Neuron (in vitro differentiated cells): ENCODE measurements around the gene FBXO28.
"Not testable (repeated sequence)": the region's sequence is repeated elsewhere in the genome, so short reads cannot be mapped to it uniquely, and the experiment has no call there.

Source experiments
- H2AFZ ChIP-seq: one replicate; pipeline ENCODE4 v1.6.1; 2013; ENCODE audit warnings: low read depth, mild to moderate bottlenecking, inconsistent platforms, low read length, moderate library complexity
- H3K27me3 ChIP-seq: one replicate; pipeline ENCODE4 v1.6.1; 2013; ENCODE audit warnings: low read length; ENCODE audit not compliant: insufficient read depth
- H3K36me3 ChIP-seq: one replicate; pipeline ENCODE4 v1.6.1; 2013; ENCODE audit warnings: low read length; ENCODE audit not compliant: insufficient read depth
- H3K4me1 ChIP-seq: one replicate; pipeline ENCODE4 v1.6.1; 2013; ENCODE audit warnings: low read length; ENCODE audit not compliant: insufficient read depth
- H3K4me3 ChIP-seq: 2 replicates; pipeline ENCODE4 v1.5.1; 2013; ENCODE audit warnings: mild to moderate bottlenecking, low read length, moderate library complexity
- H3K9me3 ChIP-seq: one replicate; pipeline ENCODE4 v1.6.1; 2013; ENCODE audit warnings: low read length

Gene FBXO28

DNA sequence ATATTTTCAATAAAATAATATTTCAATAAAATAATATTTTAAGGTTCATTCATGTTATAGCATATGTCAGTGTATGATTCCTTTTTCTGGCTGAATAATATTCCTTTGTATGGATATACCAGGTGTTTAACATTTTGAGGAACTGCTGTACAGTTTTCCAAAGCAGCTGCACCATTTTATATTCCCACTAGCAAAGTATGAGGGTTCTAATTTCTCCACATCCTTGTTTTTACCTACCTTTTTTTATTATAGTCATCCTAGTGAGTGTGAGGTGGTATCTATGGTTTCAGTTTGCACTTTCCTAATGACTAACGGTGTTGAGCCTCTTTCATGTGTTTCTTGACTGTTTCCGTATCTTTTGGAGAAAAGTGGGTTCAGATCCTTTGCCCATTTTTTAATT, 74.4 kb downstream of the FBXO28 start:
- Histone ChIP-seq H3K27me3 (no peaks in the 10 kb centered on the region), H3K4me3 (no peak overlapping the region), H3K4me1 (peaks cover 7% of the 10 kb centered on the region), H3K36me3 (peaks cover 26% of the 10 kb centered on the region), H2AFZ (no peak overlapping the region), H3K9me3 (peaks cover 4% of the 10 kb centered on the region)

DNA sequence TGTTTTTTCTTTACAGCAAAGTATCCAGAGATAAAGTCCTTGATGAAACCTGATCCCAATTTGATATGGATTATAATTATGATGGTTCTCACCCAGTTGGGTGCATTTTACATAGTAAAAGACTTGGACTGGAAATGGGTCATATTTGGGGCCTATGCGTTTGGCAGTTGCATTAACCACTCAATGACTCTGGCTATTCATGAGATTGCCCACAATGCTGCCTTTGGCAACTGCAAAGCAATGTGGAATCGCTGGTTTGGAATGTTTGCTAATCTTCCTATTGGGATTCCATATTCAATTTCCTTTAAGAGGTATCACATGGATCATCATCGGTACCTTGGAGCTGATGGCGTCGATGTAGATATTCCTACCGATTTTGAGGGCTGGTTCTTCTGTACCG, 75.7 kb downstream of the FBXO28 start:
- no peak overlapping the region for H2AFZ ChIP-seq
- H3K36me3 ChIP-seq = peaks cover 34% of the 10 kb centered on the region
- H3K4me3 ChIP-seq = no peak overlapping the region
- H3K4me1 ChIP-seq = peaks cover 2% of the 10 kb centered on the region
- H3K27me3 ChIP-seq = no peaks in the 10 kb centered on the region
- peaks cover 4% of the 10 kb centered on the region for H3K9me3 ChIP-seq

- no peak overlapping the region for H3K4me3 ChIP-seq
- H2AFZ ChIP-seq = no peak overlapping the region
- no peaks in the 10 kb centered on the region for H3K27me3 ChIP-seq
- peaks cover 38% of the 10 kb centered on the region for H3K36me3 ChIP-seq
- no peaks in the 10 kb centered on the region for H3K4me1 ChIP-seq
- peaks cover 4% of the 10 kb centered on the region for H3K9me3 ChIP-seq
These were observed 78.3 kb downstream of the FBXO28 start for GRCh38 chr1:224192082-224192788.

DNA sequence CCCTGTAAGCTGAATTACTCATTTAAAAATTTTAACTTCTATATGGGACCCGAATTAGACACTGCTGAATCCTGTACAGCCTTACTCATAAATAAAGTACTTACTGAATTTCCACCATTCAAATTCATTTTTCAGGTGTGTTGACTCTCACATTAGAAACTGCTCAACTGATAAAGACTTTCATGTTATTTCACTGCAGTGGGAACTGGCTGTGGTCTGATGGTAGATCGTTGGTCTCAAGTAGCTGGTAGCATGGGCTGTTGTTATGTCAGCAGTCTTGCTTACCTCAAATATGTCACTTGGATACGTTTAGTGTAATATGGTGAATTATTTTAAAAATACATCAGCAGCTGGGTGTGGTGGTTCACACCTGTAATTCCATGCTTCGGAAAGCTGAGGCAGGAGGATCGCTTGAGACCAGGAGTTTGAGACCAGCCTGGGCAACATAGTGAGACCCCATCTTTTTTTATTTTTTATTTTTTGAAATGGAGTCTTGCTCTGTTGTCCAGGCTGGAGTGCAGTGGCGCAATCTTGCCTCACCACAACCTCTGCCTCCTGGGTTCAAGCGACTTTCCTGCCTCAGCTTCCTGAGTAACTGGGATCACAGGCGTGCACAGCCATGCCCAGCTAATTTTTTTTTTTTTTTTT, 79.5 kb downstream of the FBXO28 start:
- Histone ChIP-seq H3K4me1 (no peaks in the 10 kb centered on the region), H3K36me3 (peaks cover 36% of the 10 kb centered on the region)

GRCh38 chr1:224196813-224197600, 83.1 kb downstream of the FBXO28 start:
- no peaks in the 10 kb centered on the region for H3K4me1 ChIP-seq

More for the DNA sequence above, 79.5 kb downstream of the FBXO28 start:
- Histone ChIP-seq H3K4me3 (no peak overlapping the region), H2AFZ (no peak overlapping the region), H3K9me3 (peaks cover under 1% of the 10 kb centered on the region), H3K27me3 (no peaks in the 10 kb centered on the region)

GRCh38 chr1:224198572-224198971, 84.7 kb downstream of the FBXO28 start:
- peaks cover under 1% of the 10 kb centered on the region for H3K4me1 ChIP-seq
- H2AFZ ChIP-seq = no peak overlapping the region
- H3K9me3 ChIP-seq = no peaks in the 10 kb centered on the region
- H3K27me3 ChIP-seq = no peaks in the 10 kb centered on the region
- no peak overlapping the region for H3K4me3 ChIP-seq
- H3K36me3 ChIP-seq = peaks cover 10% of the 10 kb centered on the region

More at GRCh38 chr1:224196813-224197600, 83.1 kb downstream of the FBXO28 start:
- no peak overlapping the region for H2AFZ ChIP-seq
- H3K4me3 ChIP-seq = no peak overlapping the region
- H3K36me3 ChIP-seq = peaks cover 21% of the 10 kb centered on the region
- no peaks in the 10 kb centered on the region for H3K27me3 ChIP-seq
- H3K9me3 ChIP-seq = no peaks in the 10 kb centered on the region

- H3K4me1 ChIP-seq = peaks cover 2% of the 10 kb centered on the region
- H3K9me3 ChIP-seq = no peaks in the 10 kb centered on the region
- H3K36me3 ChIP-seq = peaks cover 4% of the 10 kb centered on the region
- H3K4me3 ChIP-seq = no peak overlapping the region
- H2AFZ ChIP-seq = no peak overlapping the region
- H3K27me3 ChIP-seq = no peaks in the 10 kb centered on the region
These were observed 85.8 kb downstream of the FBXO28 start for GRCh38 chr1:224199679-224200078.

- no peak overlapping the region for H2AFZ ChIP-seq
- H3K27me3 ChIP-seq = no peaks in the 10 kb centered on the region
- H3K36me3 ChIP-seq = no peaks in the 10 kb centered on the region
- H3K4me1 ChIP-seq = peaks cover 2% of the 10 kb centered on the region
- H3K9me3 ChIP-seq = no peaks in the 10 kb centered on the region
- no peak overlapping the region for H3K4me3 ChIP-seq
These were observed 87.5 kb downstream of the FBXO28 start for GRCh38 chr1:224201383-224201782.

- Histone ChIP-seq H3K36me3 (no peaks in the 10 kb centered on the region), H3K9me3 (no peaks in the 10 kb centered on the region), H3K4me1 (peaks cover 2% of the 10 kb centered on the region), H3K27me3 (no peaks in the 10 kb centered on the region), H3K4me3 (no peak overlapping the region), H2AFZ (no peak overlapping the region)
These were observed 87.9 kb downstream of the FBXO28 start for GRCh38 chr1:224201853-224202252.

- Histone ChIP-seq H3K27me3 (no peaks in the 10 kb centered on the region), H3K4me3 (no peak overlapping the region), H3K9me3 (no peaks in the 10 kb centered on the region), H2AFZ (no peak overlapping the region), H3K36me3 (no peaks in the 10 kb centered on the region), H3K4me1 (peaks cover 2% of the 10 kb centered on the region)
These were observed 89.5 kb downstream of the FBXO28 start for GRCh38 chr1:224203243-224204016.

DNA sequence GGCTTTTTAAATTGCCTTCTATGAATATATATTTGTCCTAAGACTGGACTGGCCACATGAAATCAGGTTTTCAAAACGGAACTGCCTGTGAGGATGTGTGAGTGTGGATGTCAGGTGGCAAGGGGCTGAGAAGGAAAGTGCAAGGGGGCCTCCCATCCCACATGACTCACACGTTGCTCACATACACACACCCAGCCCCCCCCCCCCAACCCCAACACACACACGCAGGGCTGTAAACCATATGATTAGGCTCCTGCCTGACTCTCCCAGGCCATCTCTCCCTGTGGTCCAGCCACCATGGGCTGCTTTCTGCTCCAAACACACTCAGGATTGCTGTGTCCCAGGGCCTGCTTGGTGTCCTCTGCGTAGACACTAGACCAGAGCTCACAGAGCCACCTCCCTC, 91.5 kb downstream of the FBXO28 start:
- H3K9me3 ChIP-seq = no peaks in the 10 kb centered on the region
- no peak overlapping the region for H2AFZ ChIP-seq
- H3K4me3 ChIP-seq = no peak overlapping the region
- H3K27me3 ChIP-seq = no peaks in the 10 kb centered on the region
- H3K36me3 ChIP-seq = no peaks in the 10 kb centered on the region
- peaks cover 2% of the 10 kb centered on the region for H3K4me1 ChIP-seq

DNA sequence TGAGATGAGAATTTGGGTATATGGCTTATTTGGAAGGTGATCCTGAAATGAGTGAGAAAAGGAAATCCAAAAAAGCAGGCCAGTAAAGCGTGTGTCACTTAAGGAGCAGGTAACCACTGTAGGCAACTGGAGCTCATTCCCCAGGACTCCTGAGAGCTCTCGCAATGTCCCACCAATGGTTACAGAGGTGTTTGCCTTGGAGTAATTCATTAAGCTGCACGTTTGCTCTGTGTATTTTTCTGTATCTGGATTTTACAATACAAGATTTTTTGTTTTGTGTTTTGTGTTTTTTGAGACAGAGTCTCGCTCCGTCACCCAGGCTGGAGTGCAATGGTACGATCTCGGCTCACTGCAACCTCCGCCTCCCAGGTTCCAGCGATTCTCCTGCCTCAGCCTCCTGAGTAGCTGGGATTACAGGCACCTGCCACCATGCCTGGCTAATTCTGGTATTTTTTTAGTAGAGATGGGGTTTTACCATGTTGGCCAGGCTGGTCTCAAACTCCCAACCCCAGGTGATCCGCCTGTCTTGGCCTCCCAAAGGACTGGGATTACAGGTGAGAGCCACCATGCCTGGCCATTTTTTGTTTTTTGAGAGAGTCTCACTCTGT, 92.1 kb downstream of the FBXO28 start:
- H3K36me3 ChIP-seq, H3K4me3 ChIP-seq, H2AFZ ChIP-seq, H3K27me3 ChIP-seq, H3K9me3 ChIP-seq, H3K4me1 ChIP-seq: not testable (repeated sequence)
